HTERT RPE-1 (cell line): ENCODE data around the gene CSNK1G2.

Source experiments
- in situ Hi-C: fragments of 300-500 bp; cut with MboI; formaldehyde crosslinking; loops from 4 replicates; pipeline ENCODE4 v1.14.3; 2020; ENCODE audit warnings: low sequenced_read_pairs

CSNK1G2 gene

DNA sequence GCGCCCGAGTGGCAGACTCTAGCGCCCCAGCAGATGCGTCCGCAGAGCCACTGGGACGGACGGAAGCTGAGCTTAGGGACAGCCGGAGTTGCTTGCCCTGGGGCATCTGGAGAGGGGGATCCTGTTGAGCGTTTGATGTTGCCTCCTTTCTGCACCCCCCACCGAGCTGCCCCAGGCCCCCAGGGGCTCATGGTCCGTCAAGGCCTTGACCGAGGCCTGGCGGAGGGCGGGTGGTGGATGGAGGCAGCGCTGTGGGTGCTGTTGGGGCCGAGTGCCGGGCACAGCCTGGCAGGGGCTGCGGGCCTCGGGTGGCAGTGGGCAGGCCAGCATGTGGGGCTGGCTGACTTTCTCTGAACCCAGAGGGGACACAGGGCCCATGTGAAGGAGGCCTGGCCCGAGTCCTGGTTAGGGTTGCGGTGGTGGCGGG lies 2.7 kb downstream of the CSNK1G2 start:
- in situ Hi-C loops, result no loop called here

- in situ Hi-C loops, result no loop called here
Observed at GRCh38 chr19:1944088-1944915, 3.3 kb downstream of the CSNK1G2 start.

DNA sequence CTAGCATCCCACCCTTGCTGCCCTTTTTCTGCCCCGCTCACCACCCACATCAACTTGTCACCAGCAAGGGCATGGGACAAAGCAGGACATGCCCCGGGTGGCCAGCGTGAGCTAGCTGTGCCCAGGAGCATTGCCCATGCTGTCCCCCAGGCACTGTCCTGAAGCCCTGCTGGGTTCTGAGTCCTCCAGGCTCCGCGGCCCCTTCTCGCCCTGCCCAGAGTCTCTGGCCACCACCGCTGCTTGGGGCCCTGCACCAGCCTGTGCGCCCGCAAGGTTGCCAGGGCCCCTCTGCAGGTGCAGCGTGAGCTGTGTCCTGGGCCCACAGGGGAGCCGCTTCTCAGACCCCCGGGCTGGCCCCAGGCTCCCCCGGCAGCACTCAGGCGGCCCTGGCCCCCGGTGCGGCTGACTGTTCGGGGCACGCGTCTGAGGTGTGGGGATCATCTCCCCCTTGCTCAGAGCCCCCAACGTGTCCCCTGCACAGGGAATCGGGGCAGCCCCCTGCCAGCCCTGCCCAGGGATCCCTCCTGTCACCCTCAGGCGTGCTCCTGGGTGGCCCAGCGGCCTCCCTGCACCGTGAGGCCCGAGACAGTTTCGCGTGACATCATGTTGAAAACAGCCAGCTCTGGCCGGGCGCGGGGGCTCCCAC lies 4.1 kb downstream of the CSNK1G2 start:
- in situ Hi-C loops, result no loop called here

DNA sequence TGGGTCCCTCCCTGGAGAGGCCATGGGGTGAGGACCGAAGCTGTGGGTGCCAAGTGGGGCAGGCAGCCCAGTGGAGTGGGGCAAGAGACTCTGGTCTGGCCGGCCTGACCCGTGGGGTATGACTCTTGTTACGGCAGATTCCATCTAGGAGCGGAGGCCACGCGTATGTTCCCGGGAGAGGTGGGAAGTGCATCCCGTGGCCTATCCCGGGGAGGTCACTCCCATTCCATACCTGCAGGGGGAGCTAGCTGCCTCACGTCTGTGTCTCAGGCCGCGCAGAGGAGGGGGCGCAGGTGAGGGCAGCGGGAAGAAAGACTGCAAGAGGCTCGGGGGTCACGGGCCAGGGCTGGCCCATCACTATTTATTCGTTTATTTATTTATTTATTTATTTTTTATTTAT lies 4.9 kb downstream of the CSNK1G2 start:
- in situ Hi-C loops, result no loop called here

DNA sequence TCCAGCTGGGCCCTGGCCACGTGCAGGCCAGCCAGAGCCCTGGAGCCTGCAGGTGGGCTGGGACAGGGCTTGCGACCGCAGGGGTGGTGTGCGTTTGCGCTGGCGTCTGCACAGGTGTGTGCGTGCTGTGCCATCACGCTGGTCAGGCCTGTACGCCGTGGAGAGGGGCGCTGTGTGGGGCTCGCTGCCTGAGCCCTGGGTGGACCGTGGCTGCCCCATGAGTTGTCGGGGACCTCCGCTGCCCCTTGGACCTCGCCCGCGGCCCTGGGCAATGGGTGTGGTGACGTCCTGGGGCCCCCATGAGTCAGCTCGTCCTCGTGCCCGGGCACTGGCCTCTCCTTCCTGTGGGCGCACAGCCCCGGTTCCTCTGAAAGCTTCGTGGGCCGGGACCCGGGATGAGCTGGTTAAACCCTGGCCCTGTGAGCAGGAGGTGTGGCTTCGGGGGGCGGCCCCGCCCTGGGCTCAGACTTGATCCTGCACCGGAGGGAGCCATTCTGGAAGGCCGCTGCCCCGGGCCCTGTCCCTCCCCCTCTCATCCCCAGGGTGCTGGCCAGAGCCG lies 6.8 kb downstream of the CSNK1G2 start:
- in situ Hi-C loops, result no loop called here

GRCh38 chr19:1949304-1950101 lies 8.5 kb downstream of the CSNK1G2 start:
- in situ Hi-C loops, result no loop called here

GRCh38 chr19:1950640-1951039 lies 9.7 kb downstream of the CSNK1G2 start:
- in situ Hi-C loops, result no loop called here

DNA sequence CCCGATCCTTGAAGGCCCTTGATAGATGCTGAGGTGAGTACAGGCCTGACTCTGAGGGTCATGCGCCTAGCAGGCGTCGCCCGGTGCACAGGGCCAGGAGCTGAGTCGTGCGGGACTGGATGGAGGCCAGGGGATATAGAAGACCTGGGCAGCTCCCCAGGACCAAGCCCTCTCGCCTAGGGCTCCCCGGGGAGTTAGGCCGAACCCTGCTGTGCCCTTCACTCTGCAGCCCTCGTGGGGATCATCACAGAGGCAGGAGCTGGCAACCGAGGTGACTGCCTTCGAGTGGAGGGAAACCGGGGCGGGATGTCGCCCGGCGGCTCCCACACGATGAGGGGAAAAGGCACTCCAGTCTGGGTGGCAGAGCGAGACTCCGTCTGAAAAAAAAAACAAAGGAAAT lies 11.7 kb downstream of the CSNK1G2 start:
- in situ Hi-C loops, result no loop called here

- in situ Hi-C loops, result no loop called here
Observed at GRCh38 chr19:1953037-1953436, 12.1 kb downstream of the CSNK1G2 start.

GRCh38 chr19:1953441-1954094 lies 12.6 kb downstream of the CSNK1G2 start:
- in situ Hi-C loops, result no loop called here

DNA sequence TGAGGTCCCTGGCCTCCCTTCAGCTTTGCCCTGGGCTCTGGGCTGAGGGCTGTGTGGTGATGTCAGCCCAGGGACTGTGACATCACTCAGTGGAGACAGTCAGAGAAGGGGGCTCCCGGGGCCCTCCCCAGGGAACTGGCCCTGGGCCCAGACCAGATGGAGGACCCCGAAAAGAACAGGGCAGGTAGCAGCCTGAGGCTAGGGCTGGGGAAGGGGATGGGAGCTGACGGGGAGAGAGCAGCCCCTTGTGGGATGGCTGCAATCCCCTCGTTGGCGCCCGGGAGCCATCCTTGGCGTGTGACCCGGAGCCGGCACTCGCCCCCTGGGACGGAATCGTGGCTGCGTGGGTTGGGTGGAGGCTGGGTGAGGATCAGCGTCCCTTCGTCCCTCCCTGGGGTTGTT lies 13.6 kb downstream of the CSNK1G2 start:
- in situ Hi-C loops, result no loop called here

GRCh38 chr19:1955171-1956121 lies 14.5 kb downstream of the CSNK1G2 start:
- in situ Hi-C loops, result no loop called here

DNA sequence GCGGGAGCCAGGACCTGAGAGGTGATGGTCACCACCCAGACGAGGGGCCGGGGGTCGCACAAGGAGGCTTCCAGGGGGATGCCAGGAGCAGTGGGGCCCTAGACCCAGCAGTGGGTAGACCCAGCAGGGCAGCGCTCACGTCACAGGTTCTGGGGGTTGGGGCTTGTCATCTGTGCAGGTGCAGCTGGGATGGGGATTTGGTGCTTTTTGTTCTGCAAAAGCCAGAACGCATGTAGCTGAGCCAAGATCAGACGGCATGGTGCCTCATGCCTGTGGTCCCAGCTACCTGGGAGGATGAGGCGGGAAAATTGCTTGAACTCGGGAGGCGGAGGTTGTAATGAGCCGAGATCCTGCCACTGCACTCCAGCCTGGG lies 15.1 kb downstream of the CSNK1G2 start:
- in situ Hi-C loops, result no loop called here

GRCh38 chr19:1956868-1957492 lies 16.0 kb downstream of the CSNK1G2 start:
- in situ Hi-C loops, result no loop called here

DNA sequence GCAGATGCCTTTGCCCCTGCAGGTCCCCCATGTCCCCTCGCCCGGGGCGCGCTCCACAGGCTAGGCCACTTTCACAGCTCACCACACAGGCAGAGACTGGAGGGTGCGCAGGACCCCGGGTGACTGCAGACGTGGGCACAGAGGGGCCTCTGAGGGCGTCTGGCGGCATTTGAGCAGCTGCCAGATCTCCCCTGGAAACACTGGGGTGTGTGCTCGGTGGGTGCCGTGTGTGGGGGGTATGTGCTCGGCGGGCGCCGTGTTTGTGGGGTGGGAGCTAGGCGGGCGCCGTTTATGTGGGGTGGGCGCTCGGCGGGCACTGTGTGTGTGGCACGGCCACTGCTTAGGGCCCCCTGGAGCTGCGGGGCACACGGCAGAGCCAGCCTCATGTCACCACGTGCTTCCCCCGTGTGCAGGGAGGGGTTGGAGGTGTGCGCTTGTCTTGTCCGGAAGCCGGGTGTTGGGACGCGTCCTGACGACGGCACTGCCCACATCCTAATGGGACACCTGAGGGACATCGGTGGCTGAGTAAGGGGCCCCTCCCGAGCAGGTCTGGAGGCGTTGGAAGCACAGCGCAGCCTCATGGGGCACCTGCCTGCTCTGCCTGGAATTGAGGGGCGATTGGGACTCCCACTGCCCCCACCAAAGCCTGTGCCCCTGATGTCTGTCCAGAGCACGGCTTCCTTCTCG lies 16.7 kb downstream of the CSNK1G2 start:
- in situ Hi-C loops, result no loop called here

DNA sequence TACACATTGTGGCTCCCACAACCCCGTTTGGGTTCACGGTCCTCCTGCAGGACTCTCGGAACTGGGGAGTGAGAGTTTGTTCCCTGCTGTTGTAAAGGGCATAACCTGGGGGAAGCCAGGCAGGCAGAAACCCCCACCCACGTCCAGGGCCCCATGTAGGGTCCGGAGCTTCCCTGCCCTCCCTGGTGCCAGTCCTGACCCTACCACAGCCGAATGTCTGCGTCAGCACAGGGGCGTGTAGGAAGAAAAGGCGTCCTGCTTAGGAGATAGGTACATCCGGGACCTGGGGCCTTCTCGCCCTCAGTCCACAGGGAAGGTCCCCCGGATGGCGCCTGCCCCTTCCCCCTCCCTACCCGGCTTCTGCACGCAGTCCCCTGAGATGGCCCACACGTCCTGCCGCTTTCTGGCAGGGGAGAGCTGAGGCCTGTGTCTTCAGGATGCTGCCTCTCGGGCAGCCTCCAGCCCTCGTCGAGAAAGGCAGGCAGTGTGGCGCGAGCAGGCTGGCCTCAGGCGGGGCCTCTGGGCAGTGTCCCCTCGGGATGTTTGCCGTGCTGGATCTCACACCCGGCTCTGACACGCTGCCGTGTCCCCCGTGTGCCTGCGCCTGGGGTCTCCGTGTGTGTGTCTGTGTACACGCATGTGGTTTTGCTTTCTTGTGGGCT lies 19.1 kb downstream of the CSNK1G2 start:
- in situ Hi-C loops, result no loop called here

GRCh38 chr19:1961000-1961883 lies 20.3 kb downstream of the CSNK1G2 start:
- in situ Hi-C loops, result no loop called here
